ENCODE data around the gene ZNF668.

The ZNF668 gene

GRCh38 chr16:31073970-31074813, at the start of gene ZNF668, which contains the start of gene ZNF646:
ZNF668 (minus strand) TSS chr16:31074240; CDS start chr16:31064459, 9,781 bp downstream.
ZNF646 (plus strand) TSS chr16:31074422; CDS start chr16:31076325, 1,903 bp downstream.
- DNase-seq, result peak; percentile 99

GRCh38 chr16:31120129-31120528, 46.1 kb upstream of the ZNF668 start:
- DNase-seq, result no peak

GRCh38 chr16:31118223-31119155, 44.4 kb upstream of the ZNF668 start:
- DNase-seq, result no peak

DNA sequence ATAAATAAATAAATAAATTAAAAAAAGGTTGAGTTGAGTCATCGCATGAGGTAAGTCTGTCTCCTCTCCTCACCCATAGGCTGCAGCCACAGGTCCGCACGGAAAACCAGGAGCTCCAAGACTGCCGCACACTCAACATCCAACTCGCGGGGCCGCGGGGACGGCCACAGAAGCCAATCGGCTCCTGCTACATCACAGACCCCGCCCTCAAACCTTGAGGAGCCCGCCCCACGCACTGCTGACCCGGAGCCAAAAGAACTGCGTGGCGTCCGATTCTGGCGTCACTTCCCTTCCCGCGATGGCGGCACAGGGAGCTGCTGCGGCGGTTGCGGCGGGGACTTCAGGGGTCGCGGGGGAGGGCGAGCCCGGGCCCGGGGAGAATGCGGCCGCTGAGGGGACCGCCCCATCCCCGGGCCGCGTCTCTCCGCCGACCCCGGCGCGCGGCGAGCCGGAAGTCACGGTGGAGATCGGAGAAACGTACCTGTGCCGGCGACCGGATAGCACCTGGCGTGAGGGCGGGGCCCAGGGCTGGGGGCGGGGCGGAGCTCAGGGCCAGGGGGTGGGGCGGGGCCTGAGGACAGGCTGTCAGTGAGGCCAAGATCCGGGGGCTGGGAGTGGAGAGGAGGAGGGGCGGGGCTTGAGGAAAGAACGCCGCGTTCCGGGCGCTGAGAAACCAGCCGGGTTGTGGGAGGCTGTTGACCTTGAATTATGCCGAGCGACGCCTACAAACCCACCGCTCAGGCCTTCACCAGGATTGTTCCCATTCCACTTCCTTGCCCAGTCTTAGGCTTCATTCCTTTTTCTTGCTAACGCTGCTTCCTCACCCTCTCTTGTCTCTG, 43.6 kb upstream of the ZNF668 start, which contains the start of gene KAT8:
Gene KAT8, plus strand, starts transcription at position 281 of the 839 bp plus-strand sequence. Its CDS starts 18 bp downstream, at position 299.
- DNase-seq, result peak; percentile 96

GRCh38 chr16:31114468-31114867, 40.4 kb upstream of the ZNF668 start:
- DNase-seq, result no peak

GRCh38 chr16:31113121-31114120, 39.4 kb upstream of the ZNF668 start:
- DNase-seq, result no peak

GRCh38 chr16:31112711-31113110, 38.7 kb upstream of the ZNF668 start:
- no peak for DNase-seq

DNA sequence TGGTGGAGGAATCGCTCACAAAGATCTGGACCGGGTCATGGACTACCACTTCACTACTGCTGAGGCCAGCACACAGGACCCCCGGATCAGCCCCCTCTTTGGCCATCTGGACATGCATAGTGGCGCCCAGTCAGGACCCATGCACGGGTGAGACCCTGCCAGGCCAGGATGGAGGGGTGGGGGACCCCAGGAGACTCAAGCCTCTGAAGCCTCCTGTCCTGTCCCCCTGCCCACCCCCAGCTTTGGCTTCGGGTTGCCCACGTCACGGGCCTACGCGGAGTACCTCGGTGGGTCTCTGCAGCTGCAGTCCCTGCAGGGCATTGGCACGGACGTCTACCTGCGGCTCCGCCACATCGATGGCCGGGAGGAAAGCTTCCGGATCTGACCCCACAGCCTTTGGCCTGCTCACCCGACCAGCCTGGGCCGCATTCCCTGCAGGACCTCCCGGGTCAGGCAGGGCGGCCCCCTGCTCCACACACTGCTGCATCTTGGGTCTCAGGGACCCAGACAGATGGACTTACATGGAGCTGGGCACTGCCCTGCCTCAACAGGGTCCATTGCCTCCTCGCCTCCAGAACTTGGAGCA, 37.9 kb upstream of the ZNF668 start:
- no peak for DNase-seq

- DNase-seq, result no peak
Measured at GRCh38 chr16:31110106-31111034, 36.3 kb upstream of the ZNF668 start.

GRCh38 chr16:31109622-31110021, 35.6 kb upstream of the ZNF668 start:
- no peak for DNase-seq

- no peak for DNase-seq
Measured at GRCh38 chr16:31108794-31109558, 34.9 kb upstream of the ZNF668 start.

DNA sequence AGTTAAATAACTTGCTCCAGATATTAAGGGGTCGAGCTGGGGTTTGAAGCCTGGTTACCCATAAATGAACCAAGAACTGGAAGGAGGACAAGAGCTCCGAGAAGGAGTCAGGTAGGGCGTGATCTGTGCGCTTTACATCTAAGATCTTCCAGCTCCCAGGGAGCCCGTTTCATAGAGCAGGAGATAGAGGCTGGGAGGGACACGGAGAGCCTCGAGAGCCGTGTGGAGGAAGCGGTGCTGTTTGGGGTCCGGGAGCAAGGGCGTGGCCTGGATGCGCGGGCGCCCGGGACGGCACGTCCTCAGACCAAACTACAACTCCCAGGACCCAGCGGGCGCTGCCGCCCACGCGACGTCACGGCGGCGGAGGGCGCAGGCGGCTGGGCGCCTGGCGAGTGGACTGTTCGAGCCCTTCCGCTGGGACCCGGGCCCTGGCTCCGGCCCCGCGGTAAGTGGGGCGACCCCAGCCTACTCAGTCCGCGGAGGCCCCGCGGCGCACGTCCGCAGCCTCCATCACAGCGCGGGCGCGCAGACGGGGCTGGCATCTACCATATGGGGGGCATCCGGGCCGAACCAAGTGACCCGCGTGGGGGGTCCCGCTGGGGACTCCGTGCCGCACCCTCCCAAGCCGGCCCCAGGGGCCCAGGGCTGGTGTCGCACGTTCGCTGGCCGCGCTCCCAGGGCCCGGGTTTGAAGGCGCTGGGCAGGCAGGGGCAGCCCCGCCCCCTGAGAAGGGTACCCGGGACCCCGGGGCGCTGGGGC, 34.2 kb upstream of the ZNF668 start, which contains the start of gene BCKDK:
Gene BCKDK, plus strand, starts transcription at position 352 of the 759 bp plus-strand sequence. CDS start 838 bp downstream, outside the sequence.
- DNase-seq, result peak; percentile 20

DNA sequence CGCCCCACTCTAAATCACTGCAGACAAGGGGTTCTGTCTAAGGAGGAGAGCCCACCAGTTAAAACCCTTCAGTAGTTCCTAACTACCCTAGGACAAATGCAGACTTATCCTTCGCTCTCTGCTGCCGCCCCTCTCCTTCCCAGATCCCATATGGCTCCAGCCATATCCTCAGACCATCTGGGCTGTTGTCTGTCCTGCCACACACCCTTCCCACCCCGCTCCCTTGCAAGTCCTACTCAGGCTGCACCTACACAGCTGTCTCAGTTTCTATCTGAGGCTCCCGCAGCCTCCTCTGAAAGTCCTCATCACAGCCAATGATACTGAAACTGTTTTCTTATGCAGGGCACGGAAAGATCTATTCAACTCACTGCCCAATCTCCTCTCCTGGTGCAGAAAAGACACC, 33.4 kb upstream of the ZNF668 start:
- DNase-seq, result no peak

DNA sequence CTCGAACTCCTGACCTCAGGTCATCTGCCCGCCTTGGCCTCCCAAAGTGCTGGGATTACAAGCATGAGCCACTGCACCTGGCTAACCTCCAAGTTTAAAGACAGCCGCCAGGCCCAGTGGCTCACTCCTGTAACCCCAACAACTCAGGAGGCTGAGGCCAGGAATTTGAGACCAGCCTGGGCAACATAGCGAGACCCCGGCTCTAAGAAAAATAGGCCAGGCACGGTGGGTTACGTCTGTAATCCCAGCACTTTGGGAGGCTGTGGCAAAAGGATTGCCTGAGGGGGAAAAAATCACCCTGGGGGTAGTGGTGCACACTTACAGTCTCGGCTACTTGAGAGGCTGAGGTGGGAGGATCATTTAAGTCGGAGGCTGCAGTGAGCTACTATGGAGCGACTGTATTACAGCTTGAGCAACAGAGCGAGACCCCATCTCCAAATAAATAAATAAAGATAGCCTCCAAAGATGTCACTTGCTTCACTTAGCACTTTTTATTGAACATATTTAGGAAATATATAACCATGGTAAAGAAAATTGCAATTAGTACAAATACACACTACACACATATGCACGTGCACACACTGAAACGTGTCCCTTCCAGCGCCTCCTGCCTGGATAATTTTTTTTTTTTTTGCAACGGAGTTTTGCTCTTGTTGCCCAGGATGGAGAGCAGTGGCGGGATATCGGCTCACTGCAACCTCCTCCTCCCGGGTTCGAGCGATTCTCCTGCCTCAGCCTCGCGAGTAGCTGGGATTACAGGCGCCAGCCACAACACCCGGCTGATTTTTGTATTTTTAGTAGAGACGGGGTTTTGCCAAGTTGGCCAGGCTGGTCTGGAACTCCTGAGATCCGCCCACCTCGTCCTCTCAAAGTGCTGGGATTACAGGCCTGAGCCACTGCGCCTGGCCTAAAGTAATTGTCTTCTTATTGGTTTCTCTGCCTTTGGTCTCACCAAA, 32.7 kb upstream of the ZNF668 start:
- DNase-seq, result no peak

DNA sequence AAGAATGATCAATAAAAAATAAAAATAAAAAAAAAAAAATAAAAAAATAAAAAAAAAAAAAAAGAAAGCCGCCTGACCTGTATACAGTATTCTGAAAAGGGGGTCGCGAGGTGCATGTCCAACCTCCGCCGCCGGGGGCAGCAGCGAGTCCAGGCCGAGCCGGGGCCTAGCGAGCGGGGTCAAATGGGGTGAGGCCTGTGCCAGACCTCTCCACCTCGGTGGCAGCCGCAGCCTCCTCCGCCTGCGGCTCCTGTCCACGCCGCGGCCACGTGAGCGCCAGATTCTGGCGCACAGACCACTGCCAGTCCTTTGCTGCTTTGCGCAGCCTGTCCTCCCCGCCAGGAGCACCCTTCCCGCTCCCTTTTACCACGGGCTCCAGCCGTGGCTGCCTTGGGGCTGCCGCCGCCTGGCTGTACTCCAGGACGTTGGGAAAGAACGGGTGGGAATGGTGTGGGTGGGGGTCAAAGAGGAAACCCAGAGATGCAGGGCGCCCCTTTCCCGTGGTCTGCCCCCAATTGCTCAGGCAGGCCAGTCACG, 31.7 kb upstream of the ZNF668 start:
- peak; percentile 77 for DNase-seq

Data from NCI-H2029 (cell line).